Loucy (cell line): ENCODE measurements around the gene IL20.

ENCODE experiments used
- H2AFZ ChIP-seq: fragments of 200-600 bp; sonication (generic); 2 replicates; pipeline ENCODE4 v1.6.0; 2016; ENCODE audit warnings: antibody characterized with exemption, mild to moderate bottlenecking, low read length, moderate library complexity
- H3F3A ChIP-seq: fragments of 200-600 bp; 2 replicates; pipeline ENCODE4 v1.6.0; 2016; ENCODE audit warnings: antibody characterized with exemption, low read depth, mild to moderate bottlenecking
- H3K27me3 ChIP-seq: fragments of 200-600 bp; sonication (generic); 2 replicates; pipeline ENCODE4 v1.6.1; 2014; ENCODE audit warnings: low read length, mild to moderate bottlenecking; ENCODE audit not compliant: insufficient read depth, poor library complexity, severe bottlenecking
- H3K36me3 ChIP-seq: fragments of 200-600 bp; sonication (generic); 2 replicates; pipeline ENCODE4 v1.6.1; 2016; ENCODE audit warnings: low read length; ENCODE audit not compliant: insufficient read depth
- H3K4me1 ChIP-seq: fragments of 200-600 bp; sonication (generic); 2 replicates; pipeline ENCODE4 v1.5.1; 2014; ENCODE audit warnings: low read length, mild to moderate bottlenecking; ENCODE audit not compliant: insufficient read depth, poor library complexity, severe bottlenecking
- H3K4me2 ChIP-seq: fragments of 200-600 bp; sonication (generic); 2 replicates; pipeline ENCODE4 v1.6.0; 2014; ENCODE audit warnings: antibody characterized with exemption, low read length, low read depth, mild to moderate bottlenecking; ENCODE audit not compliant: poor library complexity, severe bottlenecking
- H3K4me3 ChIP-seq: fragments of 200-600 bp; sonication (generic); 2 replicates; pipeline ENCODE4 v1.5.1; 2014; ENCODE audit warnings: low read length, mild to moderate bottlenecking, mixed read lengths; ENCODE audit not compliant: poor library complexity, severe bottlenecking
- H3K79me2 ChIP-seq: fragments of 200-600 bp; sonication (generic); 2 replicates; pipeline ENCODE4 v1.6.1; 2014; ENCODE audit warnings: low read length; ENCODE audit not compliant: insufficient read depth
- H3K9ac ChIP-seq: fragments of 200-600 bp; sonication (generic); 2 replicates; pipeline ENCODE4 v1.6.0; 2014; ENCODE audit warnings: mild to moderate bottlenecking, low read depth, low read length, moderate library complexity; ENCODE audit not compliant: poor library complexity, severe bottlenecking
- H3K9me2 ChIP-seq: fragments of 200-600 bp; sonication (generic); replicated peaks from 2 replicates; pipeline ENCODE4 v1.6.1; 2016; ENCODE audit warnings: low read depth, low read length, mixed read lengths
- H3K9me3 ChIP-seq: fragments of 200-600 bp; sonication (generic); 2 replicates; pipeline ENCODE4 v1.6.1; 2014; ENCODE audit warnings: mild to moderate bottlenecking, antibody characterized with exemption, low read length, low read depth; ENCODE audit not compliant: insufficient read depth
- H4K20me1 ChIP-seq: fragments of 200-600 bp; sonication (generic); 2 replicates; pipeline ENCODE4 v1.6.0; 2014; ENCODE audit warnings: antibody characterized with exemption, low read length, mild to moderate bottlenecking; ENCODE audit not compliant: insufficient read depth, poor library complexity, severe bottlenecking
- EZH2phosphoT487 ChIP-seq: fragments of 200-600 bp; IDR thresholded peaks from 2 replicates; pipeline ENCODE4 v1.6.1; 2018; ENCODE audit warnings: antibody characterized with exemption, mild to moderate bottlenecking, moderate library complexity, borderline replicate concordance
- TF ChIP-seq, protein P1 (sequence below): fragments of 200-600 bp; sonication (generic); conservative IDR thresholded peaks from 2 replicates; pipeline ENCODE4 v1.5.1; 2014; ENCODE audit warnings: mild to moderate bottlenecking, antibody characterized with exemption, low read length

Gene IL20

DNA sequence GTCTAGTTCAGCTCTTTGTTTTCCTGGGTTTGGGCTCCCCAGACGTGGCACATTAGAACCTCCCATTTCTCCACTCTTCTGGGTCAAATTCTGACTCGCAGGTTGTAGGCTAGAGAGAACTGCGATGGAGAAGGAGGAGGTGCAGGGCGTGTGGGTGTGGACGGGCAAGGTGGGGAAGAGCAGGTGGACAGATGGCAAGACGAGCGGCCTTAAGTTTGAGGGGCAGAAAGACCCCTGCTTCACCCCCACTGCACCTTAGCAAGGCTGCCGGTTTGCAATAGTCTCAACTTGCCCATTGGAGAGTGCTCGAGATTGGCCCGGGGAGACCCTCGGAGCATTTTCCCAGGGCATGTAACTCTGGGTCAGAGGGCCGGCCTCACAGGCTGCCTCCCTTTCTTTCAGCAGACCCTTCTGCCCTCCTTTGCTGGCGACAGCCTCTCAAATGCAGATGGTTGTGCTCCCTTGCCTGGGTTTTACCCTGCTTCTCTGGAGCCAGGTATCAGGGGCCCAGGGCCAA lies 33.5 kb downstream of the IL20 start:
- no peaks in the 10 kb centered on the region for H3K9me2 ChIP-seq
- no peak overlapping the region for H3K9ac ChIP-seq
- TF ChIP-seq EZH2phosphoT487, result no peak
- TF ChIP-seq, protein P1, sequence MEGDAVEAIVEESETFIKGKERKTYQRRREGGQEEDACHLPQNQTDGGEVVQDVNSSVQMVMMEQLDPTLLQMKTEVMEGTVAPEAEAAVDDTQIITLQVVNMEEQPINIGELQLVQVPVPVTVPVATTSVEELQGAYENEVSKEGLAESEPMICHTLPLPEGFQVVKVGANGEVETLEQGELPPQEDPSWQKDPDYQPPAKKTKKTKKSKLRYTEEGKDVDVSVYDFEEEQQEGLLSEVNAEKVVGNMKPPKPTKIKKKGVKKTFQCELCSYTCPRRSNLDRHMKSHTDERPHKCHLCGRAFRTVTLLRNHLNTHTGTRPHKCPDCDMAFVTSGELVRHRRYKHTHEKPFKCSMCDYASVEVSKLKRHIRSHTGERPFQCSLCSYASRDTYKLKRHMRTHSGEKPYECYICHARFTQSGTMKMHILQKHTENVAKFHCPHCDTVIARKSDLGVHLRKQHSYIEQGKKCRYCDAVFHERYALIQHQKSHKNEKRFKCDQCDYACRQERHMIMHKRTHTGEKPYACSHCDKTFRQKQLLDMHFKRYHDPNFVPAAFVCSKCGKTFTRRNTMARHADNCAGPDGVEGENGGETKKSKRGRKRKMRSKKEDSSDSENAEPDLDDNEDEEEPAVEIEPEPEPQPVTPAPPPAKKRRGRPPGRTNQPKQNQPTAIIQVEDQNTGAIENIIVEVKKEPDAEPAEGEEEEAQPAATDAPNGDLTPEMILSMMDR, result no peak
- H3K27me3 ChIP-seq, result no peaks in the 10 kb centered on the region
- H3K4me2 ChIP-seq, result no peak overlapping the region
- no peaks in the 10 kb centered on the region for H3K36me3 ChIP-seq
- no peaks in the 10 kb centered on the region for H3K4me1 ChIP-seq
- H4K20me1 ChIP-seq, result no peaks in the 10 kb centered on the region
- H3K4me3 ChIP-seq, result no peak overlapping the region
- no peak overlapping the region for H2AFZ ChIP-seq
- H3K79me2 ChIP-seq, result no peaks in the 10 kb centered on the region
- no peaks in the 10 kb centered on the region for H3F3A ChIP-seq
- H3K9me3 ChIP-seq, result no peaks in the 10 kb centered on the region

GRCh38 chr1:206899717-206900116 lies 34.3 kb downstream of the IL20 start:
- no peaks in the 10 kb centered on the region for H3K36me3 ChIP-seq
- H3K9me2 ChIP-seq, result no peaks in the 10 kb centered on the region
- H3K4me2 ChIP-seq, result no peak overlapping the region
- no peaks in the 10 kb centered on the region for H3K9me3 ChIP-seq
- no peak overlapping the region for H3K4me3 ChIP-seq
- no peak overlapping the region for H3K9ac ChIP-seq
- H3F3A ChIP-seq, result no peaks in the 10 kb centered on the region
- H3K79me2 ChIP-seq, result no peaks in the 10 kb centered on the region
- TF ChIP-seq, protein P1, result no peak
- no peak for TF ChIP-seq EZH2phosphoT487
- no peak overlapping the region for H2AFZ ChIP-seq
- H3K4me1 ChIP-seq, result no peaks in the 10 kb centered on the region
- H3K27me3 ChIP-seq, result no peaks in the 10 kb centered on the region
- H4K20me1 ChIP-seq, result no peaks in the 10 kb centered on the region

DNA sequence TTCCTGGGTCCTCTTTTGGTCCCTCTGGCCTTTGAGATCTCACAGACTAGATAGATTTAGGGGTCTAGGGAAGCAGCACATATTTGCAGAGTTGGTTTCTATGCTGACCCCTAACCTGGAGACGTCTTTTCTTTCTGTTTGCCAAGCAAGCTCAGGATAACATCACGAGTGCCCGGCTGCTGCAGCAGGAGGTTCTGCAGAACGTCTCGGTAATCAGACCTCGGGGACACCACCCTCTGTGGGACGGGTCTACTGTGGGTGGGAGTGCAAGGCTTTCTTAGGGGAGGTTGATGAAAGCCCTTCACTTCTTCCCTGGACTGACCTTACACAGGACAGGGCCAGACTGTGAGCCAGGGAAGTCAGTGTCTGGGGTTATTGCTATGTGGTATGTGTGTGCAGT lies 34.7 kb downstream of the IL20 start:
- H3K36me3 ChIP-seq, result no peaks in the 10 kb centered on the region
- no peaks in the 10 kb centered on the region for H3K79me2 ChIP-seq
- H3K9me3 ChIP-seq, result no peaks in the 10 kb centered on the region
- H3K9ac ChIP-seq, result no peak overlapping the region
- TF ChIP-seq EZH2phosphoT487, result no peak
- TF ChIP-seq, protein P1, result no peak
- H4K20me1 ChIP-seq, result no peaks in the 10 kb centered on the region
- no peaks in the 10 kb centered on the region for H3K9me2 ChIP-seq
- no peaks in the 10 kb centered on the region for H3F3A ChIP-seq
- H3K4me2 ChIP-seq, result no peak overlapping the region
- H3K4me1 ChIP-seq, result no peaks in the 10 kb centered on the region
- no peaks in the 10 kb centered on the region for H3K27me3 ChIP-seq
- no peak overlapping the region for H3K4me3 ChIP-seq
- H2AFZ ChIP-seq, result no peak overlapping the region
